Stimulated activated CD4-positive, alpha-beta T cell treated with anti-CD3 and anti-CD28 coated beads, Interleukin-1b, Interleukin-23, amount 100 ng/mL, for 48 hours (primary cell): Measurements from ENCODE around the gene SEPTIN3.

ENCODE experiments used
- DNase-seq: peaks from one replicate; pipeline ENCODE4 v3.0.0-alpha.2; 2020

Gene SEPTIN3

DNA sequence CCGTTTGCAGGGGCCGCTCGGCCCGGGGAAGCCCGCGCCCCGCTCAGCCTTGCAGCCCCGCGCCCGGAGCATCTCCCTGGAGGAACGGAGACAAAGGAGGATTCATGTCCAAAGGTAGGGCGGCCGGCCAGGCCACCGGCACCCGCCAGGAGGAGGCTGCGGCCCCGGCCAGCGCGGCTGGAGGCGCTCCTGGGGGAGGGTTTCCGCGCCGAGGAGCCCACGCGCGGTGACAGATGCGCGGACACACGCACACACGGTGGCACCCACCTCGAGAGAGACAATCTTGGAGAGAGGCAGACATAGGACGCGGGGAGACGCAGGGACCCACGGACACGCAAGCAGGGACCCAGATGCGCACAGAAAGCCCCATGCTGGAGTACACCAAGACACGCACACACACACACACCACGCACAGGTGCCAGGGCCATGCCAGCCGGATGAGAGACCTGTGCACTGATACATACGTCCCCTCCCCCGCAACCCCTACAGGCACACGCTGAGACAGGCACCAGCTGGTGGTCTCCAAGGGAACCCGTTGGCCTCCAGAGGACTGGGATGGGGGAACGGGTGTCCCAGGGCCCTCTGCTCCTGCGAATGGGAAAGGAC lies 7.8 kb downstream of the SEPTIN3 start:
- DNase-seq: no peak

DNA sequence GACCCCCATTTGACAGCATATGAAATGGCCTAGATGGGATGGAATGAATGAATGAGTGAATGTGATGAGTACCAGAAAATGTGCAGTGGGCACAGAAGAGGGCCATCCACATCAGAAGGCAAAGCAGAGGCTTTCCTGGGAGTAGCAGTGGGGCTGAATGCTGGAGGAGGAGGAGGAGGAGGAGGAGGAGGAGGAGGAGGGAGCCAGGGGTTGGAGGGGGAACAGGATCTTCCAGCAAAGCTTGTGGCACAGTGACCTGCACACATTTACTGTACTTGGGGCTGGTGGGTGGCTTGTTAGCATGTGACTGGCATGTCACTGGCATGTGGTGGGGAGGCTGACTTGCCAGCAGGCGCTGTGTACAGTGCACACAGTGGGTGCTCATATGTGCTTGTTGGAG lies 9.5 kb downstream of the SEPTIN3 start:
- no peak for DNase-seq

DNA sequence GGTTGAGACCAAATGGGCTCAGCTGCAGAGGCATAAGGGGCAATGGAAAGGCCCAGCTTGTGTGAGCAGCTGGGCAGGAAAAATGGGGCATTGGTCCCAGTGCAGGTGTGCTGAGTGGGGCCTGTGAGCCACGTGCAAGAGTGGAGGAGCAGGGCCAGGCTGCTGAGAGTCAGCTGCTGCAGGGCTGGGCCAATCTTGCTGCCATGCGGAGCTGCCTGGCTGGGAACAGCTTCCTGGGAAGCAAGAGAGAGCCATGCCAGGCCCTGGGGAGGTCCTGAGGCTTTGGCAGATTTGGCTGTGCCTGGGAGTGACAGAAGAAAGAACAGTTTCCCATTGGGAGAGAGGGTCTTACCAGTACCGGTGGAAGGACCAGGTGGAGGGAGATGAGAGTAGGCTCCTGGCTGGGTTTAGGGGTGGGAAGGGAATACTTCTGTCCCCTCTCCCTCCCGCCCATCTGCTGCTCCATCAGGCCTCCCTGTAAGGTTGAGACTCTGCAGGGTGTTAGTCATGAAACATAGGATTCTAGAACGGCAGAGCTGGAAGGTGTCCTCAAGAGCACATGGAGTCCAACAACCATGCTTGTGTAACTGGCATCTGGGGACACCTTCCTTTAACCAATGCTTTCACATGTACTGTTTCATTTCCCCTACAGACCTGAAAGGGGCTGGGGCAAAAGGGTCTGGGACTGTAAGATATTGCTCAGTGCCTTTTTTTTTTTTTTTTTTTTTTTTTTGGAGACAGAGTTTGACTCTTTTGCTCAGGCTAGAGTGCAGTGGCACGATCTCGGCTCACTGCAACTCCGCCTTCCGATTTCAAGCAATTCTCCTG lies 10.4 kb downstream of the SEPTIN3 start:
- DNase-seq: no peak

DNA sequence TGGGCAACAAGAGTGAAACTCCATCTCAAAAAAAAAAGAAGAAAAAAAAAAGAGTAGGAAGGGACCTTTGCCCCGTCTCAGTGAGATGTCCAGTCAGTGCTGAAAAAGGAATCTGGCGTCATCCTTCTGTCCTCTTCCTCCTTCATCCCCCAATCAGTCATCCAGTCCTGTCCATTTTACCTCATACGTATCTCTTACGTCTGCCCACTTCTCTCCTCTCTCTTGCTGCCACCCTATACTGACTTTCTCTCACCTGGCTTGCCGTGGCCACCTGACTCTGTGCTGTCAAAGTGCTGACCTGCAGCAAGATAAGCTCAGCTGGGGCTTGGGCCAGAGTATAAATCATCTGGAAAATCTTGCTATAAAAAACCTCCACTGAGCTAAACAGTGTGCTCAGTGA lies 13.6 kb downstream of the SEPTIN3 start:
- no peak for DNase-seq

DNA sequence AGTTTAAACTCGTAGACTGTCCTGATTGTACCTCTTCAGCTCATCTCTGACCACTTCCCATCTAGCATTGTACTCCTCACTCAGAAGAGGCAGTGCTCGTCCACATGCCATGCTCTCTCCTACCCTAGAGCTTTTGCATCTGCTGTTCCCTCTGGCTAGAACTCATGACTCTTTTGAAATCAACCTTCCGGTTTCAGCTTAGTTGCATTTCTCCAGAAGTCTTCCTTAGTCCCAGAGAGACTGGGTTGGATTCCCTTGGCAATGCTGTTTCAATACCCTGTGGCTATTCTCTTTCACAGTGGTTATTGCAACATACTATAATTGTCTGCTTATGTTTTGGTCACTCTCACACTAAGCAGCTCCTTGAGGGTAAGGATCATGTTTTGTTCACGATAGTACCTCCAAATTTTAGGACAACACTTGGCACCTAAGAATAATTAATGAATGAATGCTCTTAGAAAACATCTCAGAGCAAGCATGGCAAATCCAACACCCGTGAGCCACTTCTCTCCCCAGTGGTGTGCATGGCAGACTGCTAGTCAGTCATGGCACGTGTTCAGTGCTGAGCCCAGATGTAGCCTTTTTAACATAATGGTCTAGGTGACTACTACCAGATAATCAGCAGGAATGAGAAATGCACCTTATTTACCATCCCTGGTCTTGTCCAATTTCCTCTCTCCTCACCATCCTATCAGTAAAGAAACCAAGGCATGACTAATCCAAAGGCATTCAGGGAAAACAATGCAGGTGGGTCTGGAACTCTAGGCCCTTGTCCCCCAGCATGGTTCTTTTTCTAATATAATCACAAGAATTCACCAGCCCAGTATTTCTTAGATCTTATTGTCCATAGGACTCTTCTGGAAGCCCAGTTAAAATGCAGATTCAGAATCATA lies 14.5 kb downstream of the SEPTIN3 start:
- DNase-seq: no peak

DNA sequence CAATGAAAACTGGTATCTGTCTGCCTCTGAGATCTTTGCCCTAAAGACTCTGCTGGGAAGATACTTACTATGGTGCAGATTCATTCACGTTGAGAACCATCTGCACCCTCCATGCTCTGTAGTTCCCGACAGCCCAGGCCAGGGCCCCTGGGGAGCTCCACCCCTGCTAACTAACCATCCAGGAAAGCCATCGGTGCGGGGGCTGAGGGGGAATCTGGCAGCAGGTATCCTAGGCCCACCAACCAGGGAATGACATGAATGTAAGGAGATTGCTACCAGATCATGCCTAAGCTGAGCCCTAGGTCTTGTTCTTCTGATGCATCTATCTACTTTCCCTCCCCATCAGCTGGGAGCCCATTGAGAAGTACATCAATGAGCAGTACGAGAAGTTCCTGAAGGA lies 18.0 kb downstream of the SEPTIN3 start:
- no peak for DNase-seq

DNA sequence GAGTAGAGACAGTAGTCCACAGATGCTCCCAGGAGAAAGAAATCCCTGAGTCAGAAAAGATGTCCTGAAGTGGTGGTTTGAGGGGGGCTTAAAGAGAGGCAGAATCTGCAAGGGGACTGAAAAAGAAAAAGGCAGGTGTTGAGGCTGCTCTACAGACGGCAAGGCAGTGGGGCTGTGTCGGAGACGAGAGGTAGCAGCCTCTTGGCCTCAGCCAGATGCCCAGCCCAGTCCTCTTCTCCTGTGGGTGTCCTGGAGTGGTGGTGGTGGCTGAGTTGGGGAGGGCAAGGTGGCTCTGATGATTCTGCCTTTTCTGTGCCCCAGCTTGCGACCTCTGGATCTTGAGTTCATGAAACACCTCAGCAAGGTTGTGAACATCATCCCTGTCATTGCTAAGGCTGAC lies 20.0 kb downstream of the SEPTIN3 start:
- no peak for DNase-seq

DNA sequence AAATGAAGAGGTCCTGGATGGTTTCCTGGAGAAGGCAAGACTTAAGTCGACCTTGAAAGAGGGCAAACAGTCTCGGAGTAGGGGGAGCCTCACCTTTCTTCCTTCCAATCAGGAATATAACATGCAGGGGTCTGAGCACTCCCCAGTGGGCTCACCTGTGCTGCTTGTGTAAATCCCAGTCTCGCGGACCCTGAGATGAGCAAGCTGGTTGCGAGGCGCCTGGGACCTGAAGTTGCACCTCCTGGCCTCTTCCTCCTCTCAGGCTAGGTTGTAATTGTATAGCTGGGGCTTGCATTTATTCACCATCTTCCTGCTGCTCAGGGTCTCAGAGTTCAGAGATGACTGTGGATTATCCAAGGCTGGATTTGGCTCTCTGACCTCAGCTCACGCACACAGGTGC lies 21.9 kb downstream of the SEPTIN3 start:
- no peak for DNase-seq

DNA sequence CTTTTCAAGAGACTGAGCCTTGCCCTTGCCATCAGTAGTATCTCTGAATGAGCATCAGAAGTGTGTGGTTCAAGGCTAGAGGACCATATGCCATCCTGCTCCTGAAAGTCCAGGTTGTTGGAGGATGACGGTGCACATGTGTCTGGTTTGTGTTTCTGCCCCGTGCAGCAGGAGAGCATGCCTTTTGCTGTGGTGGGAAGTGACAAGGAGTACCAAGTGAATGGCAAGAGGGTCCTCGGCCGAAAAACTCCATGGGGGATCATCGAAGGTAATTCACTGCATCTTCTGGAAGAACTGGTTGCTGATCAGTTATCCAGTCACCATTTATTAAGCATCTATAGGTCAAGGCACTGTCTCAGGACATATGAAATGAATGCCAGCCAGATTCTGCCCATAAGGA lies 23.3 kb downstream of the SEPTIN3 start:
- no peak for DNase-seq

DNA sequence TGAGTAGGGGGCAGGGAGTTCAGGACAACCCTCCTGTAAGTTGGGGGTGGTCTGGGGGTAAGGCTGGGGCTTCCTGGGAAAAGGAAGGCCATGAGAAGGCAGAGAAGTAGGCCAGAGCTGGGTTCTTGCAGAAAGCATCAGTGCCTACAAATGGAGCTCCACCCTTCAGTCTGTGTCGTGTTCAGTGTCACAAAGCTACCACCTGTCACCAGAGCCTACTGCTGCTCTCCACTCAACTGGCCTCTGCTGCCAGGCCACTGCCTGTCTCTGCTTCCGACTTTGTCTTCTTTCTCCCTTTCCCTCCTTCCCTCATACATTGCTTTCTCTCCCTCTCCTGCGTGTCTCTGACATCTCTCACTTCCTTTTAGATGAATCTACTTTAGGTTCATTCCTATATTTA lies 26.0 kb downstream of the SEPTIN3 start:
- no peak for DNase-seq

DNA sequence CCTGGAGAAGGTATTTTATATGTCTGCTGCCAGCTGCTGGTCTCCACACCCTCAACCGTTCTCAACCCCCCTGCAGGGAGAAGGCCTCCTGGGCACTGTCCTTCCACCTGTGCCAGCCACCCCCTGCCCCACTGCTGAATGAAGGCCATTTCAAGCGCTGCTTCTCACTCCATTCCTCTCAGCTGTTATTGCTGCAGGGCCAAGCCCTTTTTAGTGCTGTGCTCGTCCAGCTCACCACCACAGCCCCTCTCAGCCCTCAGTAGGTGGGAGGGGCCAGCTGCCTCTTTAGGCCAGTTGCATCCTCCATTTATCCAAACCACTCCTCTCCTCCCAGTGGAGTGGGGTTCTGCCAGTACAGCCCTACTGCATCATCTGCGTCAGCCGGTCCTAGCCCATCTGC lies 27.6 kb downstream of the SEPTIN3 start:
- no peak for DNase-seq

DNA sequence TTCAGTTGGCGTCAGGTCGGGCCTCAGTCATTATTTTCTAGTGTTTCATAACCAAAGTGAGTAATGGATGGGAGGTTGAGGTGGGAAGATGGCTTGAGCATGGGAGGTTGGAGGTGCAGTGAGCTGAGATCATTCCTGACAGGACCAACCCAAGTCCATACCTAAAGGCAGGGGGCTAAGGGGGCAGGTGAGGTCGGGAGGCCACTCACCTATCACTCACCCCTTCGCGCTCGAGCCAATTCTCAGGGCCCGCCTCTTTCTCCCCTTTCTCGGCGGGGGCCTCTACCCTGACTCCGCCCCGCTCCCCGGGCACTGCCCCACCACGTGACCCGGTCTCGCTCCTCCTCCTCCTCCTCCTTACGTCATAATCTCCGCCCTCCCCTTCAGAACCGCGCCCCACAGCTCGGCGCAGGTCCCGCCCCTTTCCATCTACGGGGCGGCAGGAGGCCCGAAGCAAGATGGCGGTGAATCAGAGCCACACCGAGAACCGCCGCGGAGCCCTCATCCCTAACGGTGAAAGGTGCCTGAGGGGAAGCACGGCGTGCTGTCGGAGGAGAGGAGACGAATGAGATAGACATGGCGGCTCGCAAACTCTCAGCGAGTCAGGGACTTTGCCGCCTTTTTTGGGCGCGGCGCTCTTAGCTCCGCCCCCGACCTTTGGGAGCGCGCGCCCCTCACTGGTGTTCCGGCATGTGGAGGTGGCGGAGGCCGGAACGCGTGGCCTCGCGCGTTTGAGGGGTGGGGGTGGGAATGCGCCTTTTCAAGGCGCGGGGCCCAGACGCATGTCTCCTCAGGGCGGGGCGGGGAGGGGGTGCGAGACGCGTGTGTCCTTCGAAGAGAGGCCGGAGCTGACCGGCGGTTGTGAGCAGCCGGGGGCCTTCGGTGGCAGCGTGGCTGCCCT lies 29.4 kb downstream of the SEPTIN3 start, which contains the start of gene WBP2NL:
WBP2NL (plus strand) TSS at position 428 of the 901 bp plus-strand sequence; CDS start at position 459, 31 bp downstream.
- peak; percentile 91 for DNase-seq

DNA sequence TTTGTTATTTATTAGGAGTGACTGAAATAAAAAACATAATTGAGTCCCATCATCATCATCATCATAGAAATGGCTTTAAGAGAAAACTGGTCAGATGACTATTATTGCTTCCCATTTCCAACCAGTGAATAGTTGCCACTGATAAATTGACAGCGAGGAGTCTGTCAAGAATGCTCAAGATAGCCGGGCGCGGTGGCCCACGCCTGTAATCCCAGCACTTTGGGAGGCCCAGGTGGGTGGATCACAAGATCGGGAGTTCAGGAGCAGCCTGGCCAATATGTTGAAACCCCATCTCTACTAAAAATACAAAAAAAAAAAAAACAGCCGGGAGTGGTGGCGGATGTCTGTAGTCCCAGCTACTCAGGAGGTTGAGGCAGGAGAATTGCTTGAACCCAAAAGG lies 31.2 kb downstream of the SEPTIN3 start:
- no peak for DNase-seq

DNA sequence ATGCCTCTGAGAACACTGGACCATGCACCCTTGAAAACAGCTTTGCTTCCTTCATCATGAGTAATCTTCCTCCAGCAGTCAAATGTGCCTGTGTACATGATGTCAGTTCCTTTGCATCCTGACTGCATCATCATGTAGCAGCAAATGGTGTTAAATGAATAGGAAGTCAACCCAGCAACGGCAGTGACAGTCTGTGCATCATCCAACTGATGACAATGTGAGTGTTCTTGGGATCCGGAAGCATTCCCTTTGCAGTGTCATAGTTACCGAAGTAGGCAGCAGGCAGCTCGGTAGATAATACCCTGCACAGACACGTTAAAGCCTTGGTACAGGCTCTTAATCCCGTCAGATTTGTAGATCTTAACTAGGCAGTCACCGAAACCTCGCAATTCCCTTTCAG lies 31.9 kb downstream of the SEPTIN3 start:
- no peak for DNase-seq

DNA sequence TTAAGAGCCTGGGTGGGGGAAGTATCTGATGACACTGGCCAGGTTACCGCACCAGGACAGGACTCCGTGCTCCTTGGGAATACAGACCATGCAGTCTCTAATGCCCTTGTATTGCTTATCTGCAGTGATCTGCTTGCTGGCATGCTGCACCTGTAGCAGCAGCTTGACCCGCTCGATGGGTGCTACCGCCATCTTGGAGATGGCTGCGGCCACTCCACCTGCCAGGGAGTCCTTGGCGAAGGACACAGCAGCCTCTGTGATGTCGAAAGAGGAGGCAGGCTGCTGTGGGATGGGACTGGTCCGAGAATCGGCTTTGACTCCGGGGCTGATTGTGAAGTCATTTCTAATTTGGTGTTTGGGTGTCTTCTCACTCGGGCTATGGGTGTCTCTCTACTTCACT lies 32.5 kb downstream of the SEPTIN3 start:
- no peak for DNase-seq

DNA sequence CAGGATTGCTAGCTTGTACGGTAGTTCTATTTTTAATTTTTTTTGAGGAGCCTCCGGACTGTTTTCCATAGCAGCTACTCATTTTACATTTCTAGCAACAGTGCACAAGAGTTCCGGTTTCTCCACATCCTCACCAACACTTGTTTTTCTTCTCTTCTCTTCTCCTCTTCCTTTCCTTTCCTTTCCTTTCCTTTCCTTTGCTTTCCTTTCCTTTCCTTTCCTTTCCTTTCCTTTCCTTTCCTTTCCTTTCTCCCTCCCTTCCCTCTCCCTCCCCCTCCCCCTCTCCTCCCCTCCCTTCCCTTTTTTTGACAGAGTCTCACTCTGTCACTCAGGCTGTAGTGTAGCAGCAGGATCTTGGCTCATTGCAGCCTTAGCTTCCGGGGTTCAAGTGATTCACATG lies 38.7 kb downstream of the SEPTIN3 start:
- no peak for DNase-seq

DNA sequence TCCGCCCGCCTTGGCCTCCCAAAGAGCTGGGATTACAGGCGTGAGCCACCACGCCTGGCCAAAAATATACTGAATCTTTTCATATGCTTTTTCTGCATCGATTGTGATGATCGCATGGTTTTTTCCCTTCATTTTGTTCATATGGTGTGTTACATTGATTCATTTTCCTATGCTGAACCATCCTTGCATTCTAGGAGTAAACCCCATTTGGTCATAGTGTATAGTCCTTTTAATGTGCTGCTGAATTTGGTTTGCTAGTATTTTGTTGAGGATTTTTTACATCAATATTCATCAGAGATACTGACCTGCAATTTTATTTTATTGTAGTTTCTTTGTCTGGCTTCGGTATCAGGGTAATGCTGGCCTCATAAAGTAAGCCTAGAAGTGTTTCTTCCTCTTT lies 41.5 kb downstream of the SEPTIN3 start:
- DNase-seq: no peak

DNA sequence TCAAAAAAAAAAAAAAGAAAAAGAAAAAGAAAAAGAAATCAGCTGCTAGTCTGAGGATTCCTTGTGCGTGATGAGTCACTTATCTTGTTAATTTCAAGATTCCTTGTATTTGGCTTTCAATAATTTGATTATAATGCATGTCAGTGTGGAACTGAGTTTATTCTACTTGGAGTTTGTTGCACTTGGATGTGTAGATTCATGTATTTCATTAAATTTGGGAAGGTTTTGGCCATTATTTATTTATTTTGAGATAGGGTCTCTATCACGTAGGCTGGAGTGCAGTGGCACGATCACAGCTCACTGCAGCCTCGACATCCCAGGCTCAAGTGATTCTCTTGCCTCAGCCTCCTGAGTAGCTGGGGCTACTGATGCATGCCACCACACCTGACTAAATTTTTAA lies 44.1 kb downstream of the SEPTIN3 start:
- DNase-seq: no peak

DNA sequence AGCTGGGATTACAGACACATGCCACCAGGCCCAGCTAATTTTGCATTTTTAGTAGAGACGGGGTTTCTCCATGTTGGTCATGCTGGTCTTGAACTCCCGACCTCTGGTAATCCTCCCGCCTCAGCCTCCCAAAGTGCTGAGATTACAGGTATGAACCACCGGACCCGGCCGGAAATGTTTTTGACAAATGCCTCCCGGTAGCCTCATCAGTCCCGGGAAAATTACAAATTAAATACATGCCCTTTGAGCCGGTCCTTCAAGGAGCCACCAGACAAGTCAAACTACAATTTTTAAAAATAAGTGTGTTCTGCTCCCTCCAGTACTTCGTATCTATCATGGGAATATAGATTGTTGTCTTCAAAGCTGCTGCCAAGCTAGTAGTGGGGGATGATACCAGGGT lies 46.9 kb downstream of the SEPTIN3 start:
- DNase-seq: no peak

DNA sequence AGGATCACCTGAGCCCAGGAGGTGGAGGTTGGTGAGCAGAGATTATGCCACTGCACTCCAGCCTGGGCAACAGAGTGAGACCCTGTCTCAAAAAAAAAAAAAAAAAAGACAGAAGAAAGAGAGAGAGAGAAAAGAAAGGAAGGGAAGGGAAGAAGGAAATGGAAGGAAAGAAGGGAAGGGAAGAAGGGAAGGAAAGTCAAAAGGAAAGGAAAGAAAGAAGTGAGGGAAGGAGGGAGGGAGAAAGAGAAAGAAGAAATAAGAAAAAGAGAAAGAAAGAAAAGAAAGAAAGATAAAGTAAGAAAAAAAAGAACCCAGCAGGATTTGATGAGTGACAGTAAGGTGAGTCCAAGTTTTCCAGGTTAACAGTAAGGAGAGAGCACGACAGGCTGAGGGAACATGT lies 49.0 kb downstream of the SEPTIN3 start:
- no peak for DNase-seq
